Measurements from ENCODE around the gene KLHL17.

The KLHL17 gene

GRCh38 chr1:923131-923990 is 37.0 kb upstream of the KLHL17 start, which contains the start of gene SAMD11:
Gene SAMD11 (plus strand): TSS chr1:923923. CDS start chr1:924432, 509 bp downstream.
- DNase-seq: no peak

- DNase-seq: no peak
These were observed 36.3 kb upstream of the KLHL17 start for GRCh38 chr1:923991-924655.

- DNase-seq: no peak
These were observed 35.5 kb upstream of the KLHL17 start for GRCh38 chr1:924656-925560.

- DNase-seq: no peak
These were observed 34.6 kb upstream of the KLHL17 start for GRCh38 chr1:925561-926421.

- no peak for DNase-seq
These were observed 33.1 kb upstream of the KLHL17 start for GRCh38 chr1:927234-927633.

- DNase-seq: no peak
These were observed 32.6 kb upstream of the KLHL17 start for GRCh38 chr1:927748-928147.

- DNase-seq: no peak
These were observed 31.3 kb upstream of the KLHL17 start for GRCh38 chr1:928825-929661.

- DNase-seq: no peak
These were observed 30.4 kb upstream of the KLHL17 start for GRCh38 chr1:929712-930632.

- no peak for DNase-seq
These were observed 29.7 kb upstream of the KLHL17 start for GRCh38 chr1:930633-931138.

GRCh38 chr1:931380-932172 is 28.8 kb upstream of the KLHL17 start:
- DNase-seq: no peak

GRCh38 chr1:932173-932510 is 28.2 kb upstream of the KLHL17 start:
- DNase-seq: no peak

GRCh38 chr1:932776-933602 is 27.4 kb upstream of the KLHL17 start:
- DNase-seq: no peak

- no peak for DNase-seq
These were observed 26.8 kb upstream of the KLHL17 start for GRCh38 chr1:933603-933940.

GRCh38 chr1:934991-935750 is 25.2 kb upstream of the KLHL17 start:
- no peak for DNase-seq

- no peak for DNase-seq
These were observed 24.6 kb upstream of the KLHL17 start for GRCh38 chr1:935751-936231.

GRCh38 chr1:936348-937264 is 23.8 kb upstream of the KLHL17 start:
- no peak for DNase-seq

All from NCI-H2081 treated with DMSO at 0.1 percent for 48 hours (cell line).